ENCODE measurements around the gene PDE4B.
"Not testable (repeated sequence)": the region's sequence is repeated elsewhere in the genome, so short reads cannot be mapped to it uniquely, and the experiment has no call there.

PDE4B gene

GRCh38 chr1:66320231-66320630 lies 527.5 kb downstream of the PDE4B start:
- DNase-seq (ENCODE audit: low spot score) = no peak
- TF ChIP-seq CTCF (IDR thresholded peaks at IDR 0.05; ENCODE audit: borderline replicate concordance, control extremely low read depth, extremely low read depth, insufficient read depth, missing control alignments) = no peak
- in situ Hi-C loops (cut with MboI; ENCODE audit: low sequenced_read_pairs, unreplicated experiment) = no loop called here

- in situ Hi-C loops (cut with MboI; ENCODE audit: low sequenced_read_pairs, unreplicated experiment); DNase-seq (ENCODE audit: low spot score): not testable (repeated sequence)
Measured at GRCh38 chr1:66322462-66322861, 529.8 kb downstream of the PDE4B start.

GRCh38 chr1:66323958-66324625 lies 531.4 kb downstream of the PDE4B start:
- DNase-seq (ENCODE audit: low spot score) = no peak
- TF ChIP-seq CTCF (IDR thresholded peaks at IDR 0.05; ENCODE audit: borderline replicate concordance, control extremely low read depth, extremely low read depth, insufficient read depth, missing control alignments) = no peak
- in situ Hi-C loops (cut with MboI; ENCODE audit: low sequenced_read_pairs, unreplicated experiment) = no loop called here

- TF ChIP-seq CTCF (IDR thresholded peaks at IDR 0.05; ENCODE audit: borderline replicate concordance, control extremely low read depth, extremely low read depth, insufficient read depth, missing control alignments) = no peak
- in situ Hi-C loops (cut with MboI; ENCODE audit: low sequenced_read_pairs, unreplicated experiment) = loop anchor here (25.0 kb wide), 1 partner anchor 612 kb away; no protein-coding TSS in a partner anchor
- no peak for DNase-seq (ENCODE audit: low spot score)
Measured at GRCh38 chr1:66325594-66326380, 533.1 kb downstream of the PDE4B start.

- no peak for DNase-seq (ENCODE audit: low spot score)
- in situ Hi-C loops (cut with MboI; ENCODE audit: low sequenced_read_pairs, unreplicated experiment) = loop anchor here (25.0 kb wide), 1 partner anchor 610 kb away; no protein-coding TSS in a partner anchor
- no peak for TF ChIP-seq CTCF (IDR thresholded peaks at IDR 0.05; ENCODE audit: borderline replicate concordance, control extremely low read depth, extremely low read depth, insufficient read depth, missing control alignments)
Measured at GRCh38 chr1:66326867-66327266, 534.2 kb downstream of the PDE4B start.

GRCh38 chr1:66327588-66327987 lies 534.9 kb downstream of the PDE4B start:
- in situ Hi-C loops (cut with MboI; ENCODE audit: low sequenced_read_pairs, unreplicated experiment) = loop anchor here (25.0 kb wide), 1 partner anchor 610 kb away; no protein-coding TSS in a partner anchor
- no peak for TF ChIP-seq CTCF (IDR thresholded peaks at IDR 0.05; ENCODE audit: borderline replicate concordance, control extremely low read depth, extremely low read depth, insufficient read depth, missing control alignments)
- no peak for DNase-seq (ENCODE audit: low spot score)

- in situ Hi-C loops (cut with MboI; ENCODE audit: low sequenced_read_pairs, unreplicated experiment) = loop anchor here (25.0 kb wide), 1 partner anchor 608 kb away; no protein-coding TSS in a partner anchor
- DNase-seq (ENCODE audit: low spot score) = no peak
- TF ChIP-seq CTCF (IDR thresholded peaks at IDR 0.05; ENCODE audit: borderline replicate concordance, control extremely low read depth, extremely low read depth, insufficient read depth, missing control alignments) = no peak
Measured at GRCh38 chr1:66328896-66329295, 536.2 kb downstream of the PDE4B start.

All from GM13976 (cell line).